A549 treated with ZK216348 at 1 μM for 4 hours (cell line): ENCODE measurements around the gene LGALS13. TPM values are rescaled to one million over a fixed set of nuclear protein-coding genes. Genes with fewer than 3 reads are reported as not detected.

Source experiments
- total RNA-seq: library from RNA; stranded (reverse); fragments of 200-300 nt; extraction: Qiagen RNA extraction; gene quantifications from 5 replicates; pipeline ENCODE4 v1.2.3, GENCODE V29; 2022; ENCODE audit warnings: low read depth

The LGALS13 gene, protein sequence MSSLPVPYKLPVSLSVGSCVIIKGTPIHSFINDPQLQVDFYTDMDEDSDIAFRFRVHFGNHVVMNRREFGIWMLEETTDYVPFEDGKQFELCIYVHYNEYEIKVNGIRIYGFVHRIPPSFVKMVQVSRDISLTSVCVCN
- total RNA-seq = not detected in 5 replicates

DNA sequence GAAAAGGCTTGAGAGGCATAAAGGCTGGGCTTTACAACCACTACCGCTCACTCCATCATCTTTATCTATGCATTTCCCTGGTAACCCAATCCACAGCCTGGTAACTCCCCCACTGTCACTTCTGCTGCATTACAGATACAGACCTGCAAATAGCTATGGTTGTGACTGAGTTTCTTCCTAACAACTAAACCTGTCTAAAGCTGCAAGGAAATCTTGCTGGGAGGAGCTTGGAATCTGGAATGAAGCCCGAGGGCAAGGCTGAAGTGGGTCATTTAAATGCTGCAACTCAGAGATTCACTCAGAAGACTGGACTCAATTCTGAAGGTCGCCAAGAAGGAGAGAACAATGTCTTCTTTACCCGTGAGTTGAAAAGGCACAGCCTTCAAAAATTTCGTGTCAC lies at the start of gene LGALS13:
Gene LGALS13, plus strand, starts transcription at position 301 of the 400 bp plus-strand sequence. Its CDS starts 45 bp downstream, at position 346.

DNA sequence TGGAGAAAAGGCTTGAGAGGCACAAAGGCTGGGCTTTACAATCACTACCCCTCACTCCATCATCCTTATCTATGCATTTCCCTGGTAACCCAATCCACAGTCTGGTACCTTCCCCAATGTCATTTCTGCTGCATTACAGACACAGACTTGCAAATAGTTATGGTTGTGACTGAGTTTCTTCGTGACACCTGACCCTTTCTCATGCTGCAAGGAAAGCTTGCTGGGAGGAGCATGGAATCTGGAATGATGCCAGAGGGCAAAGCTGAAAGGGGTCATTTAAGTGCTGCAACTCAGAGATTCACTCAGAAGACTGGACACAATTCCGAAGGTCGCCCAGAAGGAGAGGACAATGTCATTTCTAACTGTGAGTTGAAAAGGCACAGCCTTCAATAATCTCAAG lies 53.3 kb downstream of the LGALS13 start, which contains the start of gene LGALS16:
Gene LGALS16, plus strand, starts transcription at position 301 of the 400 bp plus-strand sequence. Its CDS starts 49 bp downstream, at position 350.

Other genes with a start within 250 kb of the LGALS13 start
- gene PAF1, start 211.4 kb upstream of the LGALS13 start, total RNA-seq = 63.9 to 86.0 TPM (median 79.1 TPM) in 5 replicates
- gene MED29, start 211.1 kb upstream of the LGALS13 start, total RNA-seq = 57.7 to 76.7 TPM (median 68.7 TPM) in 5 replicates
- 102 to 201 TPM (median 151 TPM) in 5 replicates for gene ZFP36, start 195.7 kb upstream of the LGALS13 start, total RNA-seq
- gene PLEKHG2, start 189.9 kb upstream of the LGALS13 start, total RNA-seq = 43.4 to 100 TPM (median 80.1 TPM) in 5 replicates
- 5,245 to 7,224 TPM (median 7,041 TPM) in 5 replicates for gene RPS16, start 166.6 kb upstream of the LGALS13 start, total RNA-seq
- 140 to 214 TPM (median 201 TPM) in 5 replicates for gene SUPT5H, start 156.9 kb upstream of the LGALS13 start, total RNA-seq
- gene TIMM50, start 121.7 kb upstream of the LGALS13 start, total RNA-seq = 162 to 226 TPM (median 224 TPM) in 5 replicates
- gene DLL3, start 103.6 kb upstream of the LGALS13 start, total RNA-seq = 7.4 to 12.3 TPM (median 10.9 TPM) in 5 replicates
- not detected in 5 replicates for gene SELENOV, start 87.4 kb upstream of the LGALS13 start, total RNA-seq
- gene EID2B, start 69.7 kb upstream of the LGALS13 start, total RNA-seq = 5.0 to 10.8 TPM (median 10.0 TPM) in 5 replicates
- gene EID2, start 62.4 kb upstream of the LGALS13 start, total RNA-seq = 36.7 to 52.9 TPM (median 46.4 TPM) in 5 replicates
- gene LGALS16, start 53.4 kb downstream of the LGALS13 start, total RNA-seq = not detected in 5 replicates
- not detected in 5 replicates for gene LGALS14, start 102.0 kb downstream of the LGALS13 start, total RNA-seq
- gene CLC, start 135.5 kb downstream of the LGALS13 start, total RNA-seq = not detected in 5 replicates
- gene LEUTX, start 176.3 kb downstream of the LGALS13 start, total RNA-seq = not detected in 5 replicates
- gene DYRK1B, start 231.6 kb downstream of the LGALS13 start, total RNA-seq = 15.8 to 24.4 TPM (median 22.7 TPM) in 5 replicates
- 661 to 722 TPM (median 675 TPM) in 5 replicates for gene FBL, start 243.9 kb downstream of the LGALS13 start, total RNA-seq